Retinal pigment epithelial cell (primary cell): ENCODE data around the gene HSD17B8.
A peak's percentile ranks its signal among the peaks of the same experiment; 100 is the strongest.

Source experiments
- DNase-seq: peaks from one replicate; pipeline ENCODE4 v3.0.0-alpha.2; 2010; ENCODE audit warnings: low read depth
- H3K4me3 ChIP-seq: 2 replicates; pipeline ENCODE4 v1.5.1; 2011; ENCODE audit warnings: mild to moderate bottlenecking, low read length, control low read depth, moderate library complexity
- TF ChIP-seq, protein P1 (sequence below): conservative IDR thresholded peaks from 2 replicates; pipeline ENCODE4 v1.5.1; 2011; ENCODE audit warnings: low read depth, low read length, control low read depth, inconsistent platforms

The HSD17B8 gene

DNA sequence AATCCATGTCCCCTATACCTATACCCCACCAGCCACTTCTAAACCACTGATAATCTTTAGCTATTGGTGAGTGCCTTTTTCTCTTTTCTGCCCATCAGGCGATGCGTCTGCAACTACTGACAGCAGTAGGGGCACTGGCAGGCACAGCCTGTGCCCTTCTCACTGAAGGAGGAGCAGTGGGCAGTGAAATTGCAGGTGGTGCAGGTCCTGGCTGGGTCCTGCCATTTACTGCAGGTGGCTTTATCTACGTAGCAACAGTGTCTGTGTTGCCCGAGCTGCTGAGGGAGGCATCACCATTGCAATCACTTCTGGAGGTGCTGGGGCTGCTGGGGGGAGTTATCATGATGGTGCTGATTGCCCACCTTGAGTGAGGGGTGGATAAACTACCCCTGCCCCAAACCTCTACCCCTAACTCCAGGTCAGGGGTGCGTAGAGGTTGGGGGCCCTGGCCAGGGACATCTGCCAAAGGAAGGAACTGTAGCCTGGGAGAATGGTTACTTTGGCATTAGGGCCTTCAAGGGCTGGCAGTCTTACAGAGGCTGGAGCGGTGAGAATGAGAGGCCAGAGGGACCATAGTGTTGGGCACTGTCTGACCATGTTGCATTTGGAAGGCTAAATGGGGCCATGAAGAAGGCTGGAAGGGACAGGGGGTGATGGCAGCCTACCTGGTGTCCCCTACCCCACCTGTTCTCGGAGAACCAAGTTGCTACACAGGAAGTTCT lies 851 bp upstream of the HSD17B8 start:
- no peak overlapping the region for H3K4me3 ChIP-seq
- no peak for DNase-seq
- TF ChIP-seq, protein P1, sequence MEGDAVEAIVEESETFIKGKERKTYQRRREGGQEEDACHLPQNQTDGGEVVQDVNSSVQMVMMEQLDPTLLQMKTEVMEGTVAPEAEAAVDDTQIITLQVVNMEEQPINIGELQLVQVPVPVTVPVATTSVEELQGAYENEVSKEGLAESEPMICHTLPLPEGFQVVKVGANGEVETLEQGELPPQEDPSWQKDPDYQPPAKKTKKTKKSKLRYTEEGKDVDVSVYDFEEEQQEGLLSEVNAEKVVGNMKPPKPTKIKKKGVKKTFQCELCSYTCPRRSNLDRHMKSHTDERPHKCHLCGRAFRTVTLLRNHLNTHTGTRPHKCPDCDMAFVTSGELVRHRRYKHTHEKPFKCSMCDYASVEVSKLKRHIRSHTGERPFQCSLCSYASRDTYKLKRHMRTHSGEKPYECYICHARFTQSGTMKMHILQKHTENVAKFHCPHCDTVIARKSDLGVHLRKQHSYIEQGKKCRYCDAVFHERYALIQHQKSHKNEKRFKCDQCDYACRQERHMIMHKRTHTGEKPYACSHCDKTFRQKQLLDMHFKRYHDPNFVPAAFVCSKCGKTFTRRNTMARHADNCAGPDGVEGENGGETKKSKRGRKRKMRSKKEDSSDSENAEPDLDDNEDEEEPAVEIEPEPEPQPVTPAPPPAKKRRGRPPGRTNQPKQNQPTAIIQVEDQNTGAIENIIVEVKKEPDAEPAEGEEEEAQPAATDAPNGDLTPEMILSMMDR = no peak

DNA sequence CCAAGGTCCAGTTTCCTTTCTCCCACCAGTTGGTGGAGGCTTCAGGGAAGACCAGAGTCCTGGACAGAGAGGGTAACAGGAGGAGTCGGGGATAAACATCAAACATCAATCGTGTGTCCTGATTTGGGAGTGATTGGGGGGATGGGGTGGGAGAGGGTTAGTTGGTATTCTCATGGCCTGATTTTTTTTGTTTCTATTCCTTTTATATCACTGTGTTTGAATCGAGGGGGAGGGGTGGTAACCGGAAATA lies 365 bp upstream of the HSD17B8 start:
- TF ChIP-seq, protein P1 = no peak
- no peak for DNase-seq
- peak overlapping the region; percentile 23 for H3K4me3 ChIP-seq

DNA sequence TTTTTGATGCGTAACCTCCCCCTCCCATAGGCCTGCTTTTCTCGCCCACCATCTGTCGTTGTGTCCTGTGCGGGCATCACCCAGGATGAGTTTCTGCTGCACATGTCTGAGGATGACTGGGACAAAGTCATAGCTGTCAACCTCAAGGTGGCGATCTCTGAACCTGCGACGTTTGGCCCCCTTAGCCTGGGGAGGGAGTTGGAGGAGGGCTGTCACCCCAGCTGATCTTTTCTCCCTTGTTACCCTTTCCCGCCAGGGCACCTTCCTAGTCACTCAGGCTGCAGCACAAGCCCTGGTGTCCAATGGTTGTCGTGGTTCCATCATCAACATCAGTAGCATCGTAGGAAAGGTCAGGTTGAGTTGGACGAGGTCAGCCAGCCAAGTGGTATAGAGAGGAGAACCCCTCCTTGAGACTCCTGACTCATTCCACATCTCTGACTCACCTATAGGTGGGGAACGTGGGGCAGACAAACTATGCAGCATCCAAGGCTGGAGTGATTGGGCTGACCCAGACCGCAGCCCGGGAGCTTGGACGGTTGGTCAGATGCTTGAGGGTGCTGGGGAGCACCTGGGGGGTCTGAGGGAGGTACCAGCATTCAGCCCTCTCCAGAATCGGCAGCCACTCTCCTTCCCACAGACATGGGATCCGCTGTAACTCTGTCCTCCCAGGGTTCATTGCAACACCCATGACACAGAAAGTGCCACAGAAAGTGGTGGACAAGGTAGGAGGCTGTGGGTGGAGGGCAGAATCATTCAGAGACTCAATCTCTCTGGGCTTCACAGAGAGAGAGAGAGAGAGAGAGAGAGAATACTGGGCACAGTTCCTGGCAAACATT lies 954 bp downstream of the HSD17B8 start:
- peak overlapping the region; percentile 80 for H3K4me3 ChIP-seq
- TF ChIP-seq, protein P1 = no peak
- peak; percentile 62 for DNase-seq

DNA sequence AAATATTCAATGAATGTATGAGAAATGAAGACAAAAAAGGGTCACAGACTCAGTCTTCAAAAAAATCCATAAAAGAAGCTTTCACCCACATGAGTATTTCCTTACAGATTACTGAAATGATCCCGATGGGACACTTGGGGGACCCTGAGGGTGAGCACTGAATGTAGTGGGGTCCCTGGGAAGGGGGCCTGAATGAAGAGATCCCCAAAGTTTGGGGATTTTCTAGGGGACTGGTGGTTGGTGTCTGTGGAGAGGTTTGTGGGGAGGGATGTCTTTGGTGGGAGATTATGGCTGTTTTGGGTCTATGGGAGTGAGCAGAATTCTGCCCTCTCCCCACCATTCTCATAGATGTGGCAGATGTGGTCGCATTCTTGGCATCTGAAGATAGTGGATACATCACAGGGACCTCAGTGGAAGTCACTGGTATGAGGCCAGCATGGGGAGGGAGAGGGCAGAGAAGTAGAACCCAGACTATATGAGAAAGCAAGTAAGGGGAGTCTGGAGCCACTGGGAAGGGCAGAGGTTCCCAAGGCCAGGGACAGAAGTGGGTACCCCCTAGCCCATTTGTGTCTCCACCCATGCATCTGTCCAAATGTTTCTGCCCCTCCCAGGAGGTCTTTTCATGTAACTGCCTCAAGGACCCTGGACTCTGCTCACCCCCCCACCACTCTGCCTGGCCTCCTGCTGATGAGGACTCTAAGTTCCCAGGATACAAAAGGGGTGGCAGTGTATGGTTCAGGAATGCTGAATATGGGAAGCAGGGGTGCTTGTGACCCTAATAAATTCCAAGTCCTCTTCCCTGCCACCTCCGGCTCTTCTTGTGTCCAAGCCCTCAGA lies 1.8 kb downstream of the HSD17B8 start:
- no peak for DNase-seq
- TF ChIP-seq, protein P1 = no peak
- H3K4me3 ChIP-seq = no peak overlapping the region

DNA sequence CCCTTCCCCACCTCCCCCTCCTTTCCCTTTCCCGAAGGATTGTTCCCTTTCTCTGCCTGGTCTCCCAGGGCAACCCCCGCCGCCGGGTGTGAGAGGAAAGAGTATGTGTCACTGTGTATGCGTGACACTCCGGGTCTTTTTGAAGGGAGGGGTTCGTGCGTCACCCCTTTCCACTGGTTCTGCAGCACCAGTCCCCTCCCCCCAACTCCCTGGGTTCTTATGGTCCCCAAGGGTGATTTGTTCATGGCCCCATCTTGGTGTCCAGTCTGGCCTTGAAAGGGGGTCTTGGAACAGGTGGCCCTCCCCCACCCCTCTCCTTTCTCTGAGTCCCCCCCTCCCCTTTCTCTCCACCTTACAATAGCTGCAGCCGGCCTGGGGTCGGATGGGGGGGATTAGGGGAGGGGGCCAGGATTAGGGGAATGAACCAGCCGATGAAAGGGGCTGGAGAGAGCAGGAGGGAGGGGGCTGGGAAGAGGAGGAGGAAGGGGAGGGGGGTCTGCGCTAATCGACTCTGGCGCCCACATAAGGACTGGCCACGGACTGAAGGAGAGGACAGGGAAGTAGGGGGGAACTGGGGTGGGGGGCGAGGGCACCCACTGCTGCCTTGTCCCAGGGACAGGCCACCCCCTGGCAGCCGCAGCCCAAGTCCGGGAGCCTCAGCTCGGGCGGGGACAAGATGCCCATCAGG lies 2.6 kb downstream of the HSD17B8 start:
- TF ChIP-seq, protein P1 = no peak
- peak overlapping the region; percentile 87 for H3K4me3 ChIP-seq
- DNase-seq = no peak

DNA sequence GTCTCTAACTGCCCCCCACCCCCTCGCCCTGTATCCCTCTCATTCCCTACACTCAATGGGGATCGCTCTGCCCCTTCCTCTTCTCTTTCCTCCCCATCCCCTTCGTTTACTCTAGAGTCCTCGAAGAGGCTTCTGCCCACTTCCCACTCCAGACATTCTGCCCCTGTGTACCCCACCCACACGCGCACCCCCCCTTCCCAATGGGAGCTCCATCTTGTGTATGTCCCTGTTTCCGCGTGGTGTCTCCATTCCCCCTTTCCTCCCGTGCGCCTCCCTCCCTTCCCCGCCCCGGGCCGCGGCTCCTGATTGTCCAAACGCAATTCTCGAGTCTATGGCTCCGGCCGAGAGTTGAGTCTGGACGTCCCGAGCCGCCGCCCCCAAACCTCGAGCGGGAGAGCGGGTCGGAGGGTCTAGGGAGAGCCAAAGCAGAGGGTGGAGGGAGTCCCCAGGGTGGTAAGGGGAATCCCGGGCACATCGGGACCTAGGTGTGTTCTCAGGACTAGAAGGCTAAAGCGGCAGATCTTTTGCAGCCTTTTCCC lies 3.2 kb downstream of the HSD17B8 start:
- no peak for DNase-seq
- TF ChIP-seq, protein P1 = no peak
- peak overlapping the region; percentile 87 for H3K4me3 ChIP-seq
